ENCODE measurements around the gene ADARB2. TPM values are rescaled to one million over a fixed set of nuclear protein-coding genes. Genes with fewer than 3 reads are reported as not detected.

The ADARB2 gene
- total RNA-seq, 1 donor from 2014 or later = 0.10 TPM

DNA sequence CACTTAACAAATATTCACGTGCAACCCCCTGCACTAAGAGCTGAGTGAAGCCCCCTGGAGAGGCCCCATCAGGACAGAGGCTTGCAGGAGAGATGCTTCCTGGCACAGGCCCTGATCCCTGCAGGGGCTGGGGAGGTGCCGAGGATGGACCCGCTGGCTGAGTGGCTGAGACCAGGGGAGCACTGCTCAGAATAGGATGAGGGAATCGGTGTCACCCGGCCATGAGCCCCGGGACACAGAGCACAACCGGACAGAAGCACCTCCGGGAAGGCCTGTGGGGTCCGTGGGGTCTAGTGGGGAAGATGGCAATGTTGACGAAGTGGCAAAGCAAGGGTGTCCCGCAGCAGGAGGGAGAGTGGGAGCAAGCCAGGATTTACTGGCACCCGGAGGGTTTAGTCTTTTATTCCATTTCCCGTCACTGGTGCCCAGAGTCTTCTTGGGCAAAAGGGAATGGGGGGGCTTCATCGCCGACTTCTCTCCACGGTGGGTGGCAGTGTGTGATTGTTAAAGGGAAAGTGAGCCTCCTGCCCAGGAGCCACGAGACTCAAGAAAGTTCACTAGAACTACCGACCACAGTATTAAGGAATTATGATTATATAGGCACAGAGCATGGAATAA lies 140.7 kb downstream of the ADARB2 start:
- DNase-seq (ENCODE audit: low read depth) = no peak

DNA sequence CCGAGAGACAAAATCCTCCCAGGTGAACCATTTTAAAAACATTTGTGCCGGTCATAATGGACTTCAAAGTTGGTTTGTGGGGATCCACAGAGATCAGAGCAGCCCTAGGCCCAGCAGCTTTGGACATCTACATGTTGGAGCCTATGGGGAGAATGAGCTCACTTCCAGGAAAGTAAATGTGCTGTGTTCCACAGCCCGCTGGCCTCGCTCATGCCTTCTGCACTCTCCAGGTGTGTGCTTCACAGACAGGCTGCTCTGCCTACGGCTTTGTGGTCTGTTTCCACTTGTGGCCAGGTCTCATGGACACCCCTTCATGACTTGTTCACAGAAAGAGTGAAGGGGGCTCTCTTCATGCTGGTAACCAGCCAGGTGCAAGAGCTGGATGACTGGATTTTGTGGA lies 141.6 kb downstream of the ADARB2 start:
- DNase-seq (ENCODE audit: low read depth) = no peak

DNA sequence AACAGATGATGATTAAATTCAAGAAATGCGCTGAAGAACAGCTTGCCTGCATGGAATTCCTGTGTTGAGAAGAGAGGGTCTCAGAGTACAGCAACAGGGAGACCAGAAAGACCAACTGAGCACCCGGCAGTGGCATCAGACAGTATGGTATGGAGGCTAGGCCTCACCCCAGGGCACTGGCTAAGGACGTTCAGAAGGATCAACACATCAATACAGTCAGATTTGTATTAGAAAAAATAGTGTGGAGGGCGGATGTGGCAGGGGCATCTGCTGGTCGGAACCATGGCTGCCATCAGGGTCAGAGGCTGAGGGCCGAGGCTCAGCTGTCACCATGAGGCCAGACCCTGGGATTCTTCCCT lies 142.1 kb downstream of the ADARB2 start:
- DNase-seq (ENCODE audit: low read depth) = no peak

DNA sequence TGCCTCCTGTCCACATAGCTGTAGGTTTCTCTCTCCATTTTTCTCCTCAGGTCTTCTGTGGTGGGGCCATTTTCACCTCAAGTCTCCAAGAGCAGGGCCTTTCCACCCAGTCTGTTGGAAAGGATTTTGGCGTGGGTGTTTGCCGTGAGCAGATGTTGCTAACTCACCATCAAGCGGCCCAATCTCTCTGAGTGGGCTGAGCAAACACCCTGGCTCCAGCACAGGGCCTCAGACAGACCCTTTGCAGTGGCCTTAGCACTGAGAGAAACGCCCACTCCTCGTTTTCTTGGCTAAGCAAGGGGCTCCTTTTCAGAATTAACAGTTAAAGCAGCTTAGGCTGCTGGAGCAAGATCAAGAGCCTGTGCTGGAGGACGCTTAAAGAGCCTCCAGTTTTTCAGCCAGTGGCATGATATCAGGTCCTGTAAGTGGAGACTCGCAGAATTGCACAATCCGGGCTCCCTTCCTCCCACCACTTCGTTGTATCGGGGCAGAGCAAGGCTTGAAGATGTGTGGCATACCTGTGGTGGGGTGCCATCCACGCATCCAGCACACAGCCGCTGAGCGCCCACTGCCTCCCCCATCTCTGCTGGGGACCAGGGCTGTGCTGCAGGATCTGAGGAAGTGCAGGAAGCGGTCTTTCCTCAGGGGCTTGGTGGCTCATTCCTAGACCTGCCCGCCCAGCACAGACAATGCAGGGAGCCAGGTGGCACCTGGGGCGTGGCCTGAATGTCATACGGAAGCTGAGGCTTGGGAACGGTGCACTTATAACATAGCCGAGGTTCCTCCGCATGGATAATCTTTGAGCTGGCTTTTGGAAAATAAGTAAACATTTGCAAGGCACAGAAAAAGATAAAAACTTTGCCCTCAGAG lies 142.7 kb downstream of the ADARB2 start:
- no peak for DNase-seq (ENCODE audit: low read depth)

DNA sequence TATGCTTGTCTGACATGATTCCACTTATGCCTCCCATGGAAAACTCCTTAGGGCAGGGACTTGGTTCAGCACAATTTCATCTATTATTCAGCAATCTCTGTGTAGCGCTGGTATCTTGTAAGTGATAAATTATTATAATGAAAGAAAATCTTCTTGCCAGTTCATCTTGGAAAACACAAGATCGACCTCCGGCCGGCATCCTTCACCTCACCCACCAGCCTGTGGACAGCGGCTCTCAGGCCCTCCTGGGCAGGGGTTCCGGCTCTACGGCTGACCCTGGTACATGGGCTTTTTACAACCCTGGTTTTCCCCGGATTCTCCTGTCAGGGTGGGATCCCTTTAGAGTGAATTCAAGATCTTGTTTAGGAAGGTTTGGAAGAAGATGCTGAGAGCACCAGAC lies 145.6 kb downstream of the ADARB2 start:
- DNase-seq (ENCODE audit: low read depth) = no peak

DNA sequence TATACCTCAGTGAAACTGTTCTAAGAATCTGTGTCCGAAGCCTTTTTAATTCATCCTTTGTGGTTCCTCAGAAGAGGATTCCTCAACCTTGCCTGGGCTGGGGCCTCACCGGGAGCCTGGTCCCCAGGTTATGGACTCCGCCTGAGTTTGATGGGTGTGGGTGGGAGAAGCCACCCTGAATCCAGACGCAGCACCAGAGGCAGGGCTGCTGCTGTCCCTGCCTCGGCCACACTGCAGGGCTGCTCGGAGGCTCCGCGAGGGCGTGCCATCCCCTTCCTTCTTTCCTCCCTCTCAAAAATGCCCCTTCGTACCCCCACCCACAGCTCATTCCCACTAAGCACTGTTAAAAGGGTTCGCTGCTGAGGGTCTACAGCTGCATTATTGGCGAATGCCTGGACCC lies 146.3 kb downstream of the ADARB2 start:
- DNase-seq (ENCODE audit: low read depth) = no peak

DNA sequence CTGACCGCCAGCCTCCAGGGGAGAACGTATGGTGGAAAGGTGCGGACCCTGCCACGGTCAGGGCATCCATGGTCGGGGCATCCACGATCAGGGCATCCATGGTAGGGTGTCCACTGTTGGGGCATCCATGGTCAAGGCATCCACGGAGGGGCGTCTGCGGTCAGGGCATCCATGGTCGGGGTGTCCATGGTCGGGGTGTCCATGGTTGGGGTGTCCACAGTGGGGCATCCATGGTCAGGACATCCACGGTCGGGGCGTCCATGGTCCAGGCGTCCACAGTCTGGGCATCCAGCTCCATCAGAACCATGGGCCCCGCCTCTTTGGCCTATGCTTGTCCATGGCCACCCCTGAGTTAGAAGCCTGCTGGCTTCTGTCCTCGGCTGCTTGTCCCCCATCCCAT lies 148.1 kb downstream of the ADARB2 start:
- no peak for DNase-seq (ENCODE audit: low read depth)

DNA sequence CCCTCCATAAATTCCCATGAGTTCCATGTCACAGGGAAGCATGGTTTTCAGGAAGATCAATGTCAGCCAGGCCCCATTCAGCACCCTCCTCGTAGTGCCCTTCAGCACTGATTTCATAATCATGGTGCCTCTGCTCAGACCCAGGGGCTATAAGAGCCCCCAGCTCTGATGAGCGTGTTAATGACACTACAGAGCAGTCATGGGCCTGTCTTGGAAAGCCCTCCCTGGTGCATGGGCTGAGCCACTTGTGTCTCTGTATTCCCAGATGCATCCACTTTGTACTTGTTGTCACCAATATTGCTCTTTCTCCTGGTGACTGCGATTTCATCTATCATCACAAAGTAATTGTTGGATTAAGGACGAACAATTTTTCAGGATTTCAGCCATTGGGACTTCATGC lies 154.6 kb downstream of the ADARB2 start:
- no peak for DNase-seq (ENCODE audit: low read depth)

DNA sequence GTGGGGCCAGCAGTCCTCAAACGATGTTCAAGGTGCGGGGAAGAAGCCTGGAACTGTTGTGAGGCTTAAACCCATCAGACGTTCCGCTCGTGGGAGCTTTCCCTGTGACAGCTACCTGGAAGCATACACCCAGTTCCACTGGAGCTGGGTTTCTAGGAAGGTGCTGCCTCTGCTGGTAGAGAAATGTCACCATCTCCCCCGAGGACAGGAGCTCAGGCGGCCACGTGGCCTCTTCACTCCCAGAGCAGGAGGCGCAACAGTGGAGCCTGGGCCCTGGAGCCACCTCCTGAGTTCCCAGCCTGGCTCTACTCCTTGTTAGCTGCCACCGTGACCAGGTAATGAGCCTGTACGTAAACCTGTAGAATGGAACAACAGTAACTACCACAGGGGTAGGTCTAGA lies 156.1 kb downstream of the ADARB2 start:
- DNase-seq (ENCODE audit: low read depth) = no peak

DNA sequence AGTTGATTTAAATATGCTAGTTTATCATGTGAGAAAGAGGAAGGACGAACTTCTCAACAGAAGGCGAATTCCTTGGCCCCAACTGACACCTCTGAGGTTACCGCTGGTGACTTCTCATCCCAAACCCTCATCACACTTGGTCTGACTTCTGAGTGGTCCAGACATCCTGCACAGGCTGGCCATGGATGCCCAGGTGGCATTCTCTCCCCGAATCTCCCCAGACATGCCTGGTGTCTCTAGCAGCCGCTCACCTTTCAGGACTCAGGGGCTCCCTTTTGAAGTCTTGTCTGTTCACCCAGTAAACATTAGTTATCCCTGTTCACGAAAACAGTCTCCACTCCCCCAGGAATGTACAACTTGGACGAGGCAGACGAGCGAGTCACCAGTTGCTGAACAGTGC lies 157.7 kb downstream of the ADARB2 start:
- no peak for DNase-seq (ENCODE audit: low read depth)

DNA sequence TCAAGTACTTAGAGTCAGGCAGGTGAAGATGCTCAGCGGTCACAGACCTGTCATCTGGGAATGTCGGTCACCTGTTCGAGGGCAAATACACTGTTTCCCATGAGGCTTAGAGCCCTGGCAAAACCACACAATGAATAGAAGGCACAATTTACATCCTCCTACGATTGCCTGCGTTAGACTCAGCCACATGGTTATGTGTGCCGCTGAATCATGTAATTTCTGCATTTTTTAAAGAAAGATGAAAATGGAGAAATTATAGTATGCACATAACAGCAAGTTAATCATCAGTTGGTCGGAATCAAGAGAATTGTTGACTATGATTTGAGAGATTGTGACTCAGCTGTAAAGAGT lies 158.2 kb downstream of the ADARB2 start:
- no peak for DNase-seq (ENCODE audit: low read depth)

DNA sequence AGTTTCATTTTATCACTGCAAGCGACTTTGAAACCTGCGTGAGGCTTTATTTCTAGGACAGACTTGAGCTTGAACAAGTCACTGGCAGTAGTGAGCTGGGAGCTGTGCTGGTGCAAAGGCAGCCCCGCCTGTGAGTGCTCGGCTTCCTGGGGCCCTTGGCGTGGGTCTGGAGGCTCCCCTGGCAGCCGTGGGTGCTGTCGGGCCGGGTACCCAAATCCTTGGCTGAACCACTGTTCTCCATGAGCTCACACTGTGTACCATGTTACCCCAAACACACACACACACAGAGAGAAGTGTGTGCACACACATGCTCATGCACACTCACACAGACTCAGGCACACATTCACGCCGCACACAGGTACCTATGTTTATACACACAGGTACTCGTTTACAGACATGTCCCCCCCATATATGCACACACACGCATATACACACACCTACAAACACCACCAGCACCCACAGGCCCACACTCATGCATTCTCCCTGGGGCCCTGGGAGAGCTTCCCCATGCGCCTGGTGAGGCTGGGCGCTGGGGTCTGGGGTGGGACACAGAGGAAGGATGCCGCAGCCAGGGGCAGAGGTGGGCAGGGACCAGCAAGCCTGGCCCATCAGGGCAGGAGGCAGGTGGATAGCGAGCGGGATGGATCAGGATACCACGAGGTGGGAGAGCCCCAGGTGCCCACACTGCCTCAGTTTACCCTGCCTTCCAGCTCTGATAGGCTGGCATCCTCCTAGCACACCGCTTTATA lies 158.8 kb downstream of the ADARB2 start:
- DNase-seq (ENCODE audit: low read depth) = no peak

DNA sequence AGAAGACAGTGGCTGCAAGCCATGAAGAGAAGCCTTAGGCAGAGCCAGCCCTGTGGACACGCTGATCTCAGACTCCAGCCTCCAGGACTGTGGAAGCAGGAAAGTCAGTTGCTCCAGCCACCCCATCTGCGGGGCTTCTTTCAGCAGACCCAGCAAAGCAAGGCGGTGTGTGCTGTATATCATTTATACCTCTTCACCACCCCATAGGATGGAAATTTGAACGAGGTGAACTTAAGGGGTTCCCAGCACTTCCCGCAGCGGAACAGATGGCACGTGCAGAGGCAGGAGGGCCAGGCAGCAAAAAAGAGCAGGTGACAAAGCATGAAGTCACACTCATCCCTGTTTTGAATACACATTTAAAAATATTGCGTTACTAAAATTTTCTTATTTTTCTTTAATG lies 159.4 kb downstream of the ADARB2 start:
- DNase-seq (ENCODE audit: low read depth) = no peak

DNA sequence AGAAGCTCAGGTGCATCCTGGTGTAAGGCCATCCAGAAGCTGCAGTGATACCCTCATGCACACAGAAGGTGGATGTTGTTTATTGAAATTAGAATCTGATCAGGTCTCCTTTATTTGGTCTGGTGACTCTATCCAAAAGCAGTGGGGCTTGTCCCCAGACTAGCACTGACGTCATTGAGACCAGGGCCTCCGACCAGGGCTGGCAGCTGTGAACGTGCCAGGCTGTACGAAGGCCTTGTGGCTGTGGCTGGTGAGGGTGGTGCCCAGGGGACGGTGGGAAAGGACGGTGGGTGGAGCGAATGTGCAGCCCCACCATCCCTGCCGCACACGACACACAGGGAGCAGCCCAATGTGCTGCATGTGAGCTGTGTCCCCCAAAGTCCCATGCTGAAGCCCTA lies 160.0 kb downstream of the ADARB2 start:
- no peak for DNase-seq (ENCODE audit: low read depth)

DNA sequence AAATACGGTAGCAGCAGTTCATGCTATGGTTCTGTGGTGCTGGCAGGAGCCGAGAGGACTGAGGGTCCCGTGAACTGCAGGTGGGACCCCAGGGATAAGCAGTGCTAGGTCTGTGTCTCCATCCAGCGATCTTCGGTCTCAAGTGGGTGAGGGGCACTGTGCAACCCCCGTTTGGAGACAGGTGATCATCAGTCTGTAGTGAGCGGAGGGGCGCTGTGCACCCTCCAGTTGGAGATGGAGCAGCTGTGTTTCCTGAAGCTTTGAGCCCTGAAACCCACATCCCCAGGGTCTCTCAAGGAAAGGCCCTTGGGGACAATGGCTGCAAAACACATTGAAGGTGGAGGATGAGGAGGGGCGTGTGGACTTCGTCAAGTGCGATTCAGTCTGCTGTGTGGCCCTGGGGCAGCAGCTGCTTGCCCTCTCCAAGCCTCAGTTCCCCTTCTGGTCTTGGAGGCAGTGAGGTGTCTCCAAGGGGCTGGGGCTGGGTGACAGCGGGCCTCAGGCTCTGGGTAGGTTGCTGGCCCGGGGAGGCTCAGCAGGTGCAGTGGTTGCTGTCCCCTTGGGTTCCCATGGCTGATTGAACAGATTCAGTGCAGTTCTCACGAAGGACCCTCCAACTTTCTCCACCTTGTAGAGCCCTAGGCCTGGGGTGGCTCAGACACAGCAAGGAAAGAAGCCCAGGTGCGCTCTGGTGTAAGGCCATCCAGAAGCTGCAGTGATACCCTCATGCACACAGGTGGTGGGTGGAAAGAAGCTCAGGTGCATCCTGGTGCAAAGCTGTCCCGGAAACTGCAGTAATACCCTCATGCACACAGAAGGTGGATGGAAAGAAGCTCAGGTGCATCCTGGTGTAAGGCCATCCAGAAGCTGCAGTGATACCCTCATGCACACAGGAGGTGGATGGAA lies 160.6 kb downstream of the ADARB2 start:
- DNase-seq (ENCODE audit: low read depth) = no peak

DNA sequence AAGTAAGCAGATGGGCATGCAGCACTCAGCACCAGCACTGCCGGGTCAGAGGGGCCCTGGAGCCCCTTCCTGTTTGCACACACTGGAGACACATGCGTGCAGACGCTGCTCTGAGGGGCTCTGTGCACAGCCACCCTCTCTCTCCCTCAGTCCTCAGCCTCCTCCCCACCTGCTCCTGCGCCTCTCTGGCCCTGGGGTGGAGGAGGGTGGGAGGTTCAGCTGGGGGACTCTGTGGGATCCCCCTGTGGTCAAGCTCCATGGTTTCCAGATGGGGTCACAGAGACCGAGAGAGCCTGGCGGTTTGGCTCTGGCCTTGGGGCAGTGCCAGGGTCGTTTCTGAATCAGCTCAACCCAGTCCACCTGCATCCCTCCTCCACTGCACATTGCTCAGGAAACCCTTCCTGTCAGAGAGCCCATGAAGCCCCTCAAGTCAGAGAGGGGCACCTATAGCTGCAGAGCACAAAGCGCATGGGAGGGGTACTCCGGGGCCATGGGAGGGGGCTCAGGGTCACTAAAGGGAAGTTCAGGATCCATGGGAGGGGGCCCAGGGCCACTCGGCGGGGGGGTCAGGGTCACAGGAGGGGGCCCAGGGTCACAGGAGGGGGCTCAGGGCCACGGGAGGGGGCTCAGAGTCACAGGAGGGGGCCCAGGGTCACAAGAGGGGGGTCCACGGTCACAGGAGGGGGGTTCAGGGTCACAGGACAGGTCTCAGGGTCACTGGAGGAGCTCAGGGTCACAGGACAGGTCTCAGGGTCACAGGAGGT lies 161.7 kb downstream of the ADARB2 start:
- DNase-seq (ENCODE audit: low read depth) = no peak

DNA sequence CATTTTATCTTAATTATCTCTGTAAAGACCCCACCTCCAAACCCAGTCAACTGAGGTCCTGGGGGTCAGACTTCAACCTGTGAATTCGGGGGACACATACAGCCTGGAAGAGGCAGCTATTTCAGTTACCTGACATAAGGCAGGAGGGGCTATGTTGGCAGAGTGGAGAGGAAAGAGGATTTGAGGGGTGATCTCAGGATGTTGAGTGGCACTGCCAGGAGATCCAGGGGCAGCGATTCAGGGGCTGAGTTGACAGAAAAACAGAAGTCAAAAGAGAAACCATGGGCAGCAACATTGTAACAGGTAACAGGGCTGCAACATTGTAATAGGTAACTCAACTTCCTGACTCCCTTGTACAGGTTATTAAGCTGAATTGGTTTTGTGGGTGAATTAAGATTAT lies 162.6 kb downstream of the ADARB2 start:
- no peak for DNase-seq (ENCODE audit: low read depth)

DNA sequence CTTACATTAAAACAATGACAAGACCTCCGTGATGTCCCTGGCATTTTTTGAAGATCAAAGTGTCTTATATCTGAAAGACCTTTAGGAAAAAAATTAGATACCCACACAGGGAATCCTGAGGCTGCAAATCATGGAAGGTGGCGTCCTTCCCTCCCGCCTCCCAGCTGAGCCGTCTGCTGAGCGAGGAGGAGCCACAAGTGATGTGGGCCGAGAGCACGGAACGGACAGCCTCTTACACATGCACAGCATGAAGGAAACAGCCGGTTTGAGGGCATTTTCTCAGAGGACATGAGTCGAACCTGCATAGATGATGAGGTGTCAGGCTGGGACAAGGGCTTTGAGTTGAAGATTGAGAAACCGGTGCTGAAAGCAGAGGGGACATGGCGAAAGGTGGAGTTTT lies 163.3 kb downstream of the ADARB2 start:
- no peak for DNase-seq (ENCODE audit: low read depth)

DNA sequence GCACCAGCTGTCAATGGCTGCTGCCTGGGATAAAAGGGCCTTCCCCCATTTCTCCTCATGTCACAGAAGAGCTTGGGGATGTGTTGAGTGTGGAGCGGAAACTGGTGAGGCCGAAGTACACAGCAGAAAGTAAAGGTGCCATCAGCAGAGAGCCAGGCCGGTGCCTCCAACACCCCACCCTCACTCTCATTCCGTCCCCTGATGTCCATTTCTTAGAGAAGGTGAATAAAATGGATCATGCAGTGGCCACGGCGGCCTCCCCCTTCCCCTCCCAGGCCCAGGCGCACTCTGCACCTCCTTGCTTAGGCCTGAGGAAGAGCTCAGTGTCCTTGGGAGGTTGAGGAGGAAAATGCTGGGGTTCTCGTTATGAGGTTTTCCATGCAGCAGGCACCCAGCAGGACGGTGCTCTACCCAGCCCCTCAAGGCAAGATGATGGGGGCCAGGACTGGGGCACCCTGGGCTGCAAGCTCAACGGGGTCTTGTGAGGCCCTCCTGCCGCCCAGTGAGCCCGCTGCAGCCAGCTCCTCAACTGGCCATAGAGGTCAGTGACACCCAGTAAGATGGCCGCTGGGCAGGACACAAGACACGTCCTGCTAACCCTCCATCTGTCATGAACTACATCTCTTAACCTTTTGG lies 163.9 kb downstream of the ADARB2 start:
- DNase-seq (ENCODE audit: low read depth) = no peak

DNA sequence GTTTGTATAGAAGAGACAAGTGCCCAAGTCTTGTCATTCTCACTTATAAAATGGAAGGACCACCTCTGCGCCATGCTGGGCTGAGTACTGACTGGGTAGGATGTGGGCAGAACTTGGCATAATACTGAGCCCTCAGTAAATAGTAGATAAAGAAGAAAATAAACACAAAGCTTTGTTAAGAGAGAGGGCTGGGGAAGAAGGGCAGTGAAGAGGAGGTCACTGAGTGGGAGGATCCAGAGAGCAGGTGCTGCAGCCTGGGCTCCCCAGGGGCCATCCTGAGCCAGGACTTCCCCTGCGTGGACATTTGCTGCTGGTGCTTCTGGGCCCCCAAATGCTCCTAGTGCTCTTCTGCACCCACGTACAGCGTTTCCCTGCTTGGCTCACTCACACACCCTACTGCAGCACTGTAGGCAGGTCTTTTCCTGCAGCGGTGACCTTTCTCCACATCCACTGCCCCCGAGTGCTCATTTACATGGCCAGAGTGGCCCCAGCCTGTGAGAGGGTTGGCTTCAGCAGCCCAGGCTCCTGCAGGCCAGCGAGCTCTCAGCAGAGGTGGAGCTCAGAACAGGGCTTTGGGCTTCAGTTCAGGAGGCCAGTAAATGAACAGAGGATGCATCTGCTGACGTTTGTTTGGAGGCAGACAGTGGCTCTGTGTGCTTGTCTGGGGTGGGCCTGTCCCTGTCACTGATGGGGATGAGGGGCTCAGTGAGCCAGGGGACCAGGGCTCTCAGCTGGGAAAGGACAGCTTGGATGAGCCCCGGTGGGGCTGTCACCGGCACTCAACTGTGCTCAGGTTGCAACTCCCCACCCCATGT lies 164.6 kb downstream of the ADARB2 start:
- no peak for DNase-seq (ENCODE audit: low read depth)

Data from renal cortical epithelial cell (primary cell).